ENCODE results near the gene MET.
"Not testable (repeated sequence)": the region's sequence is repeated elsewhere in the genome, so short reads cannot be mapped to it uniquely, and the experiment has no call there.

Gene MET

DNA sequence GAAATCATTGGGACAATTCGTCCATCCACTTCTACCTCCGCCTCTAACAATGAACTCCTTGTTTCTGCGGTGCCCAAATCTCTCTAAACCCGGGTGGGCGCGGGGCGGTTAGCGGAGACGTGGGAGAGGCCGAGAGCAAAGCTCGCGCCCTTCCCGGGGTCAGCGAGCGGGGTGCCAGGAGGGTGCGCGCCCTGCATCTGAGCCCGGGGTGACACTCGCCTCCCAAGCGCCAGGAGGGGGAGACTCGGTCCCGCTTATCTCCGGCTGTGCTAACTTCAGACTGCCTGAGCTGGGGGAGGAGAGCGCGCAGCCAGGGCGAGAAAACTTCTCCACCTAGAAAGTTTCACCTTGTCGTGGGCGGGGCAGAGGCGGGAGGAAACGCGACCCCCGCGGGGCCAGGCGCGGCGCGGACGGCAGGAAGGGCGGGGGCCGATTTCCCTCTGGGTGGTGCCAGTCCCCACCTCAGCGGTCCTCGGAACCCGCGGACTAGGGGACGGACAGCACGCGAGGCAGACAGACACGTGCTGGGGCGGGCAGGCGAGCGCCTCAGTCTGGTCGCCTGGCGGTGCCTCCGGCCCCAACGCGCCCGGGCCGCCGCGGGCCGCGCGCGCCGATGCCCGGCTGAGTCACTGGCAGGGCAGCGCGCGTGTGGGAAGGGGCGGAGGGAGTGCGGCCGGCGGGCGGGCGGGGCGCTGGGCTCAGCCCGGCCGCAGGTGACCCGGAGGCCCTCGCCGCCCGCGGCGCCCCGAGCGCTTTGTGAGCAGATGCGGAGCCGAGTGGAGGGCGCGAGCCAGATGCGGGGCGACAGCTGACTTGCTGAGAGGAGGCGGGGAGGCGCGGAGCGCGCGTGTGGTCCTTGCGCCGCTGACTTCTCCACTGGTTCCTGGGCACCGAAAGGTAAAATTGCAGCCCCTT is at the start of gene MET:
Gene MET (plus strand): TSS at position 516 of the 915 bp plus-strand sequence. CDS start 26,889 bp downstream, outside the sequence.
- DNase-seq (ENCODE audit: low read depth), result no peak

DNA sequence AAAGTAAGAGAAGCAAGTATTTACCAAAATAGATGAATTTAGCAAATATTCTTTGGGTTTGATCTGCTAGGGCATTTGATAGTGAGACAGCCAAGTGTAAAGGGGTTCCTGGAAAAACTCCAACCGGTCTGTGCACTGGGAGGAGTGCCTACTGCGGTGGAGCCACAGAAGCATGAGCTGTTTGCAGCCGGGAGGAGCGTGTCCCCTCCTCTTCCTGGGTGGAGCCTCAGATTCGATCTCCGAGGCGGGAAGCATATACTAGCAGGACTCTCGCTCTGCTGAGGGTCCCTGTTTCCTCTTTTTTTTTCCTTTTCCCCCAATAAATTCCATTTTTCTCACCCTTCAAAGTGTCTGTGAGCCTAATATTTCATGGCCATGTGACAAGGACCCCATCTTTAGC is 45.1 kb upstream of the MET start:
- no peak for DNase-seq (ENCODE audit: low read depth)

DNA sequence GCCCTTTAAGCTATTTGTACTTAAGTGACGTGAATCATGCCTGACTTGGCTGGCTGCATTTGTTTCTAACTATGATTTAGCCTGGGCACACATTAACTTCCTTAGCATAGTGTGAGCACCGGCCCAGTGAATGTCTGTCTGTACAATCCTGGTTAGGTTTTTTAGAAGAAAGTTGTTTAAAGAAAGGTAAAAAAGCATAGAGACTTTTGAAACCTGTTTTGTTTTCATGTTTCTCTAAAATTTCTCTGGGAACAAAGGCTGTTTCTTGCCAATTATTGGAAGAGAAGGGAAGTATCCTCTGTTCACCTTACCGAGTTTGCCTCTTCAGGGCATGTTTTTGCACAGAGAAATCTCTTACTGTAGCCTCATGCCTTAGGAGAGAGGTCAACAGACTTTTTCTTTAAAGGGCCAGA is 42.9 kb upstream of the MET start:
- DNase-seq (ENCODE audit: low read depth), result no peak

DNA sequence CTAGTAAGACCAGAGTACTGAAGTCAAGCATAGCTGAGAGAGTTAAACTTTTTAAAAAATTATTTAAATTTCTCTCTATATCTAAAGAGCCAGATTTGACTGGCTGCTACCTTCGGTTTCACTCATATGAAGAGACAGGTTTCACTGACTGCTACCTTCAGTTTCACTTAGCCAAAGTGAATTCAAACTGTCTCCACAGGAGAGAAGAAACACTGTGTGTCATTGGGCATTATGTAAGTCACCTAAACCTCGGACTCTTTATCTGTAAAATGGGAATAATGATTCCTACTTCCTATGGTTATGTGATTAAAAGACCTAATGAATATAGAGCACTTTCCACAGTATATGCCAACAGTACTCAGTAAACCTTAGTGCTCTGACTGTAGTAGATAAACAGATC is 41.6 kb upstream of the MET start:
- DNase-seq (ENCODE audit: low read depth), result no peak

DNA sequence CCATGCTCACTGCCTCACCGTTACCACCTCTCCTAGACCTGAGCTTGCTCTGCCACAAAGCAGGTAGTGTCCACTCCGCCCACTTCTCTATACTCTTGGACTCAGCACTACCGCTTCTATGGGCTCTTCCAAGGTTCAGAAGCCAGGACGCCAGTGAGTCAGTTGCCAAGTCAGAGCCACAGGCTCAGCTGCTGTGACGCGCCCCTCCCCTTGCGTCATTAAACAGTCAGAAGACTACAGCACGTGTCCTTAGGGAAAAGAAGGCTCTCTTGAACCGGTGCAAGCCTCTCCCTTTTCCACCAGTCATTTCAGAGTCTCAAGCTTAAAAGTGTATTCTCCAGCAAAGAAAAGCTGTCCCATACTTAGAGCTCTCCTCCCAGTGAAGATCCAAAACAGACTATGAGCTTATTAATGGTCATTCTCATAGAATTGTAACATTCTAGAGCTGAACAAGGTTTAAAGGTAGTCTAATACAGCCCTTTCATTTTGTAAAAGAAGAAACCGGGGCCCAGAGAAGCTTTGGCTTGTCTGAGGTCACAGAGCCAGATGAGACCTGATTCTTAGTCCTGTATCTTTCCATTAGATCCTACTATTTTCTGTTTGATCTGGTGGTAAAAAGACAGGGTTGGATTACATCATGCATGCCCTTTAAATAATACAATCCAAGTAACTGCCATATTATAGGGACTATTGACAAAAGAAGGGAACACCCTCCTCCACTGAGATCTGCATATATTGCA is 40.9 kb upstream of the MET start:
- no peak for DNase-seq (ENCODE audit: low read depth)

GRCh38 chr7:116631676-116632075 is 40.3 kb upstream of the MET start:
- DNase-seq (ENCODE audit: low read depth), result no peak

DNA sequence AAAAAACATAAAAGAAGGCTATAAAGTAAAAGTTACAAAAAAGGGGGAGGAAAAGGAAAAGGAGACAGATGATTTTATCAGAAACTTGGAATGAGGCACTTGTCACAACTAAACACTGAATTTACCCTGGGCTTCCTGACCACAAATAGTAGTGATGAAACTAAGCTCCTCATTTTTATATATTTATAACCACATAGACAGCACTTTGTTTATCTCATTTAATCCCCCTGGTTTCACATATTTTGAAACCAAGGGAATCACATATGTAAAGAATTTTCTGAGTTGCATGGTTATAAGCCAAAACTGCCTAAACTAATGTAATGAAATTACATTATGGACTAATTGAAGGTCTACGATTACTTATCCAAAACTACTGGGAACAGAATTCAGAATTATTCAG is 39.6 kb upstream of the MET start:
- DNase-seq (ENCODE audit: low read depth), result no peak

DNA sequence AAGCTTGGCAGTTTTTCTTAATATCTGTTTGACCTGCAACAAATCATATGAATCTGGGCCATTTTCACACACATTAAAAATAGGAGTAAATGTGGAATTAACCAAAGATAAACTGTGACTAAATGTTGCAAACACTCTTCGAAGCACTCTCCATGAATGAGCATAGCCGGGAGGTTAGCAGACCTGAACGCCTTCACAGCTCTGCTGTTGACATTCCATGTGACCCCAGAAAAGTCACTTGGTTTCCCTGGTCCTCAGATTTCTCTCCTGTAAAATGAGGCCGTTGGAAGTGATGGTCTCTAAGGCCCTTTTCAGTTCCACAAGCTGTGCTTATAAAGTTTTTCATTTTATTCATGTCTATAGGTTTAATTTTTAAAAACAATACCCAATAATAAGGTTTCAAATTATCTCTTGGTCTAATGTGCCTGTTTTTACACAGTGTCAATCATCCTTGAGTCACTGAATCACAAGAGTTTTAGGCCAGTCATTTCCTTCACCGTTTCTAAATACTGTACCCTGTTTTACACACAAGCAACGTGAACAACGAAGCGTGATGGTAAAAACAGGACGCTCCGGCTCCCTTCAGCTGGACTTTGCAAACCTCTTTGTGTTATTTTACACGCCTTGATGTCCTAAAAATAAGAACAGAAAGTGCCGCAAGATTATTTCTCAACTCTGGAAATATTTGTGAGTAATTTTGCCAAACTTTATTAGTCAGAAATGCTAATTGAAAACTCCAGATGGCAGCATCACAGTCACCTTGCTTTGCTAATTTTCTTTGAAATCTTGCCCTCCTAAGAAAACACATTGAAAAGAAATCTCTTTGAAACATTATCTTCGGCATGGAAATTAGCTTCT is 38.6 kb upstream of the MET start:
- no peak for DNase-seq (ENCODE audit: low read depth)

- DNase-seq (ENCODE audit: low read depth), result no peak
These were observed 35.0 kb upstream of the MET start for GRCh38 chr7:116636997-116637396.

DNA sequence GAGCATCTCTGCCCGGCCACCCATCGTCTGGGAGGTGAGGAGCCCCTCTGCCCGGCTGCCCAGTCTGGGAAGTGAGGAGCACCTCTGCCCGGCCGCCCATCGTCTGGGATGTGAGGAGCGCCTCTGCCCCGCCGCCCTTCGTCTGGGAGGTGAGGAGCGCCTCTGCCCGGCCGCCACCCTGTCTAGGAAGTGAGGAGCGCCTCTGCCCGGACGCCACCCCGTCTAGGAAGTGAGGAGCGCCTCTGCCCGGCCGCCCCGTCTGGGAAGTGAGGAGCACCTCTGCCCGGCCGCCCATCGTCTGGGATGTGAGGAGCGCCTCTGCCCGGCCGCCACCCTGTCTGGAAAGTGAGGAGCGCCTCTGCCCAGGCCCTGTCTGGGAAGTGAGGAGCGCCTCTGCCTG is 33.4 kb upstream of the MET start:
- DNase-seq (ENCODE audit: low read depth), result not testable (repeated sequence)

DNA sequence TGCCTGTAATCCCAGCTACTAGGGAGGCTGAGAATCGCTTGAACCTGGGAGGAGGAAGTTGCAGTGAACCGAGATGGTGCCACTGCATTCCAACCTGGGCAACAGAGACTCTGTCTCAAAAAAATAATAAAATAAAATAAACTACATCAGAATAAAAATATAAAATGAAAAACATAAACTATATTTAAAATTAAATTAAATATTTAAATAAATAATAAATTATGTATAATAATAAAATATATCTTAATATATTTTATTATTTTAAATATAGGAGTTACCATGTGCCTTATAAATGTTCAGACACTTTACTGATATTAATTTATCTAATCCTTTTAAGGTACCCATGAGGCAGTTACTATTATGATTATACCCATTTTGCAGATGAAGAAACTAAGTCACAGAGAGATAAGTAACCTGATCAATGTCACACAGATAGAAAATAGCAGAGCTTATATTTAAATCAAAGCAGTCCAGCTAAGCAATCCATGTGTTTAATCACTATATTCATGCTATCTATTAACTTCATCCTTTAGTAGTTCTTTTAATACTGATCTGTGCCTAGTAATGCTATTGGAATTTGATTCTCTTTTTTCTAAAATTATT is 30.3 kb upstream of the MET start:
- no peak for DNase-seq (ENCODE audit: low read depth)

GRCh38 chr7:116643148-116643547 is 28.8 kb upstream of the MET start:
- not testable (repeated sequence) for DNase-seq (ENCODE audit: low read depth)

- no peak for DNase-seq (ENCODE audit: low read depth)
These were observed 27.4 kb upstream of the MET start for GRCh38 chr7:116644628-116645027.

DNA sequence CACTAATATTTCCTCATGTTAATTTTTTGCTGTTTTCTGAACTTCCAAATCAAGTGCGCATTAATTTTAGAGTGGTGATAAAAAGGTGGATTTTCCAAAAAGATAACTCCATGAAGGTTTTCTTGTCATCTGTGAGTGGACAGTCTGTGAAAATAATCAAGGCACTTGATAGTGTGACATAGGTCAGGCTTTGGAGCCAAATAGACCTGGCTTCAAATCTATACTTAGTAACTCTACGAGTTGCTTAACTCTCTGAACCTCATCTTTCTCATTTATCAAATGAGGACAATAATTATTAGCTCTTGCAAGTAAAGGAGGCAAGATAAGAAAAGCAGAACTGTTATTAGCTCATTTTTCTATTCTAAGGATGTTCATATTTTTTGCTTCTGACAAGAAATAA is 24.7 kb upstream of the MET start:
- DNase-seq (ENCODE audit: low read depth), result no peak

GRCh38 chr7:116647861-116648260 is 24.1 kb upstream of the MET start:
- DNase-seq (ENCODE audit: low read depth), result no peak

GRCh38 chr7:116650436-116650835 is 21.6 kb upstream of the MET start:
- no peak for DNase-seq (ENCODE audit: low read depth)

DNA sequence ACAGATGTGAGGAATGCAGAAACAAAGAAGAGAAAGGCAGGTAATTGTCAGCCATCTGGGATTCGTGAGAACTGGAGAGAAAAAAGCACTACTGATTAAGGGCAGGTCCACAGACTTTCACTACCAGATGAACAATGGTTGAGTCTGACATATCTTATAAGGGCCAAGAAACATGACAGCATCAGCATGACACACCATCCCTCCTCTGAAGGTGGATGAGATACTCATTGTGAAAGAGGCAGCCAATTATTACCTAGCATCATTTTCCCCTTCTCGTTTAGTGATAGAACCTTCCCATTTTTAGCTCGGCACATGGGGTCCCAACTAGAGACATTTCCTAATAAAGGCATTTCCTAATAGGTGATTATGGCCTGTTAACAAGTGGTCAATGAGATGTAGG is 19.2 kb upstream of the MET start:
- DNase-seq (ENCODE audit: low read depth), result no peak

DNA sequence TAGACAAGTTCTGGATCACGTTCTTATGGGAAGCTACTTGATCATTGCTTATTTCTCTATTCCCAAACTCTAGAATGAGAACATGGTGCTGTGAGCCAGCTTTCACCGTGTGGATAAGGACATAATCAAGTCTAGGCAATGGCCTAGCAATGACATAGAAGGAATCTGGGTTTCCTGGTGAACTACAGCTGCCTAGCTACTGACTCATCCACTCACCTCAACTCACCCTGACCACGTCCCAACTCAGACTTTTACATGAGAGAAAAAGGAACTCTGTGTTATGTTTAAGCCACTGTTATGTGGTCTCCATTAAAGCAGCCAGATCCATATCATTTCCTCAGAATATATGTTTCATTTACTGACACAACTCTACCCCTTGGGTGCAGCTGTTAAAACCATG is 18.8 kb upstream of the MET start:
- no peak for DNase-seq (ENCODE audit: low read depth)

DNA sequence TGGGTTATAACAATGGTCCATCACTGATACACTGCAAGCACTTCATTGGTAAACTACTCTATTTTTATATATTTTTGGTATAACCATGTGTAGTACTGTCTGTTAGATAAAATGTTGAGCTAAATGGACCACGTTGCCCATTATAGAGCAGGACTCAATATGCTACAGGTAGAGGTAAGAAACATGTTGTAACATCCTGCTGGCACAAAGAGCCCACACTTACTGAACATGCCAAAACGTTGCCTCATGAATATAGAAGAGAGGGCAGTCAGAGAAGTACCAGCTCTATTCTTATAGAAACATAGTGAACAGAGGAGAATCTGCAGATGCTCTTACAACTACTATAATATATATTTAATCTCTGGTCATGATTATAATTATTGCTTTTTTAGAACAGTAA is 18.4 kb upstream of the MET start:
- no peak for DNase-seq (ENCODE audit: low read depth)

DNA sequence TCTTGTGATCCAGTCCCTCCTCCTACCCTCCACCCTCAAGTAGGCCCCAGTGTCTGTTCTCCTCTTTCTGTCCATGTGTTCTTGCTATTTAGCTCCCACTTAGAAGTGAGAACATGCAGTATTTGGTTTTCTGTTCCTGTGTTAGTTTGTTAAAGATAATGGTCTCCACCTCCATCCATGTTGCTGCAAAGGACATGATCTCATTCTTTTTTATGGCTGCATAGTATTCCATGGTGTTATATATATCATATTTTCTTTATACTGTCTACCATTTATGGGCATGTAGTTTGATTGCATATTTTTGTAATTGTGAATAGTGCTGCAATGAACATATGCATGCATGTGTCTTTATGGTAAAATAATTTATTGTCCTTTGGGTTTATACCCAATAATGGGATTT is 12.7 kb upstream of the MET start:
- DNase-seq (ENCODE audit: low read depth), result not testable (repeated sequence)

- DNase-seq (ENCODE audit: low read depth), result no peak
These were observed 10.1 kb upstream of the MET start for GRCh38 chr7:116661865-116662264.

- no peak for DNase-seq (ENCODE audit: low read depth)
These were observed 8.3 kb upstream of the MET start for GRCh38 chr7:116663744-116664143.

Measured in stimulated activated CD4-positive, alpha-beta T cell treated with anti-CD3 and anti-CD28 coated beads, Interleukin-2, amount 100 ng/mL, for 4 hours (primary cell).